ENCODE data around the gene PTPRH. TPM values are rescaled to one million over a fixed set of nuclear protein-coding genes. Genes with fewer than 3 reads are reported as not detected.

PTPRH gene
- total RNA-seq, 2 experiments from 2014 or later, result not detected

GRCh38 chr19:55224038-55224665 is 14.9 kb upstream of the PTPRH start:
- H3K27ac ChIP-seq (ENCODE audit: low read depth in 1 of 2, low read length in 2 of 2), result no peak overlapping the region
- H3K27me3 ChIP-seq (ENCODE audit: control insufficient read depth in 1 of 2, insufficient read depth in 2 of 2, low read length in 2 of 2), result no peaks in the 10 kb centered on the region
- DNase-seq (no peak), ATAC-seq (ENCODE audit: poor library complexity) (no peak)
- intact Hi-C loops (cut with DNase I, micrococcal nuclease), result no loop called here
- H3K9me3 Mint-ChIP-seq, result no peaks in the 10 kb centered on the region
- ChIA-PET POLR2A (no interaction called here), CTCF (no interaction called here)
- H3K36me3 Mint-ChIP-seq (ENCODE audit: low read depth), result peaks cover 53% of the 10 kb centered on the region
- H3K27ac Mint-ChIP-seq, result no peak overlapping the region
- H3K27me3 Mint-ChIP-seq, result no peaks in the 10 kb centered on the region
- H3K4me1 ChIP-seq (ENCODE audit: insufficient read depth, low read length), result no peaks in the 10 kb centered on the region
- H3K4me1 Mint-ChIP-seq (ENCODE audit: low read depth), result peaks cover 6% of the 10 kb centered on the region
- no peak overlapping the region for H3K4me3 ChIP-seq (ENCODE audit: low read length)
- peaks cover 23% of the 10 kb centered on the region for H3K36me3 ChIP-seq (ENCODE audit: insufficient read depth, low read length)
- no peak overlapping the region for H3K4me3 Mint-ChIP-seq
- TF ChIP-seq CTCF (IDR thresholded peaks at IDR 0.05), result no peak
- peaks cover 0 to 10% of the 10 kb centered on the region in 2 experiments for H3K9me3 ChIP-seq (ENCODE audit: control insufficient read depth in 1 of 2, insufficient read depth in 1 of 2, low read length in 2 of 2)

GRCh38 chr19:55223291-55224037 is 14.2 kb upstream of the PTPRH start:
- H3K27ac ChIP-seq (ENCODE audit: low read depth in 1 of 2, low read length in 2 of 2), result no peak overlapping the region
- no peaks in the 10 kb centered on the region for H3K27me3 ChIP-seq (ENCODE audit: control insufficient read depth in 1 of 2, insufficient read depth in 2 of 2, low read length in 2 of 2)
- no peak for ATAC-seq (ENCODE audit: poor library complexity)
- Mint-ChIP-seq H3K27me3 (no peaks in the 10 kb centered on the region), H3K9me3 (no peaks in the 10 kb centered on the region), H3K36me3 (ENCODE audit: low read depth) (peaks cover 46% of the 10 kb centered on the region), H3K4me3 (no peak overlapping the region), H3K4me1 (ENCODE audit: low read depth) (peaks cover 6% of the 10 kb centered on the region), H3K27ac (no peak overlapping the region)
- no peak for TF ChIP-seq CTCF (IDR thresholded peaks at IDR 0.05)
- H3K9me3 ChIP-seq (ENCODE audit: control insufficient read depth in 1 of 2, insufficient read depth in 1 of 2, low read length in 2 of 2), result peaks cover 0 to 10% of the 10 kb centered on the region in 2 experiments
- DNase-seq, result no peak
- CTCF ChIA-PET, result interaction anchor here (0.6 kb wide), 1 partner anchor 1370 kb away, joined by 3 read pairs; no protein-coding TSS in a partner anchor
- H3K36me3 ChIP-seq (ENCODE audit: insufficient read depth, low read length), result peaks cover 16% of the 10 kb centered on the region
- POLR2A ChIA-PET, result no interaction called here
- intact Hi-C loops (cut with DNase I, micrococcal nuclease), result no loop called here
- no peak overlapping the region for H3K4me3 ChIP-seq (ENCODE audit: low read length)
- no peaks in the 10 kb centered on the region for H3K4me1 ChIP-seq (ENCODE audit: insufficient read depth, low read length)

GRCh38 chr19:55220525-55220924 is 11.2 kb upstream of the PTPRH start:
- Histone ChIP-seq H3K36me3 (ENCODE audit: insufficient read depth, low read length) (no peaks in the 10 kb centered on the region), H3K27me3 (ENCODE audit: control insufficient read depth in 1 of 2, insufficient read depth in 2 of 2, low read length in 2 of 2) (no peaks in the 10 kb centered on the region), H3K27ac (ENCODE audit: low read depth in 1 of 2, low read length in 2 of 2) (no peak overlapping the region), H3K9me3 (ENCODE audit: control insufficient read depth in 1 of 2, insufficient read depth in 1 of 2, low read length in 2 of 2) (peaks cover 0 to 27% of the 10 kb centered on the region in 2 experiments), H3K4me1 (ENCODE audit: insufficient read depth, low read length) (peaks cover 13% of the 10 kb centered on the region), H3K4me3 (ENCODE audit: low read length) (no peak overlapping the region)
- DNase-seq, result no peak
- Mint-ChIP-seq H3K4me1 (ENCODE audit: low read depth) (peaks cover 13% of the 10 kb centered on the region), H3K27me3 (peaks cover 12% of the 10 kb centered on the region), H3K36me3 (ENCODE audit: low read depth) (peaks cover 17% of the 10 kb centered on the region), H3K27ac (no peak overlapping the region), H3K9me3 (no peaks in the 10 kb centered on the region), H3K4me3 (no peak overlapping the region)
- TF ChIP-seq CTCF (IDR thresholded peaks at IDR 0.05), result no peak
- CTCF ChIA-PET, result interaction anchor here (1.2 kb wide), 1 partner anchor 60 kb away, joined by 3 read pairs; no protein-coding TSS in a partner anchor
- POLR2A ChIA-PET, result no interaction called here
- intact Hi-C loops (cut with DNase I, micrococcal nuclease), result no loop called here
- no peak for ATAC-seq (ENCODE audit: poor library complexity)

All from CD4-positive, alpha-beta T cell (primary cell).